MM.1S (cell line): ENCODE data around the gene PEAK1.
A peak's percentile ranks its signal among the peaks of the same experiment; 100 is the strongest.

ENCODE experiments used
- DNase-seq: peaks from one replicate; pipeline ENCODE4 v3.0.0-alpha.2; 2015
- H2AFZ ChIP-seq: fragments of 300-600 bp; sonication (generic); 2 replicates; pipeline ENCODE4 v1.6.0; 2016; ENCODE audit warnings: antibody characterized with exemption, low read length
- H3F3A ChIP-seq: fragments of 300-600 bp; sonication (generic); 2 replicates; pipeline ENCODE4 v1.6.1; 2016; ENCODE audit warnings: mild to moderate bottlenecking, antibody characterized with exemption, low read length, moderate library complexity, mixed read lengths; ENCODE audit not compliant: insufficient read depth
- H3K27ac ChIP-seq: fragments of 300-600 bp; sonication (generic); 2 replicates; pipeline ENCODE4 v1.5.1; 2016; ENCODE audit warnings: mild to moderate bottlenecking, low read length
- H3K27me3 ChIP-seq: fragments of 300-600 bp; sonication (generic); replicated peaks from 2 replicates; pipeline ENCODE4 v1.6.0; 2016; ENCODE audit warnings: low read length; ENCODE audit not compliant: insufficient read depth
- H3K36me3 ChIP-seq: fragments of 300-600 bp; sonication (generic); replicated peaks from 2 replicates; pipeline ENCODE4 v1.6.1; 2016; ENCODE audit warnings: mild to moderate bottlenecking, low read length, mixed read lengths; ENCODE audit not compliant: insufficient read depth
- H3K4me1 ChIP-seq: fragments of 300-600 bp; sonication (generic); 2 replicates; pipeline ENCODE4 v1.6.1; 2016; ENCODE audit warnings: low read length, mixed read lengths
- H3K4me2 ChIP-seq: fragments of 300-600 bp; sonication (generic); 2 replicates; pipeline ENCODE4 v1.6.0; 2016; ENCODE audit warnings: low read depth, low read length
- H3K4me3 ChIP-seq: fragments of 300-600 bp; sonication (generic); 2 replicates; pipeline ENCODE4 v1.5.1; 2016; ENCODE audit warnings: low read length, mixed read lengths
- H3K79me2 ChIP-seq: fragments of 300-600 bp; sonication (generic); 2 replicates; pipeline ENCODE4 v1.6.1; 2016; ENCODE audit warnings: mixed run types, low read length, mixed read lengths
- H3K9ac ChIP-seq: fragments of 300-600 bp; sonication (generic); 2 replicates; pipeline ENCODE4 v1.6.1; 2016; ENCODE audit warnings: low read length, mixed read lengths
- H3K9me2 ChIP-seq: fragments of 300-600 bp; sonication (generic); replicated peaks from 2 replicates; pipeline ENCODE4 v1.6.1; 2016; ENCODE audit warnings: mild to moderate bottlenecking, low read length, mixed read lengths; ENCODE audit not compliant: insufficient read depth
- H3K9me3 ChIP-seq: fragments of 300-600 bp; sonication (generic); replicated peaks from 2 replicates; pipeline ENCODE4 v1.6.1; 2016; ENCODE audit warnings: mild to moderate bottlenecking, low read length, mixed read lengths; ENCODE audit not compliant: insufficient read depth
- H4K20me1 ChIP-seq: fragments of 300-600 bp; sonication (generic); 2 replicates; pipeline ENCODE4 v1.6.1; 2016; ENCODE audit warnings: mild to moderate bottlenecking, low read length, moderate library complexity, mixed read lengths; ENCODE audit not compliant: insufficient read depth
- EZH2 ChIP-seq: fragments of 300-600 bp; sonication (generic); optimal IDR thresholded peaks from 2 replicates; pipeline ENCODE3; 2017; ENCODE audit warnings: low read depth, mild to moderate bottlenecking, antibody characterized with exemption, low read length, mixed read lengths
- EZH2phosphoT487 ChIP-seq: fragments of 300-600 bp; sonication (generic); IDR thresholded peaks from 2 replicates; pipeline ENCODE4 v1.6.1; 2018; ENCODE audit warnings: antibody characterized with exemption, low read length
- TF ChIP-seq, protein P1 (sequence below): fragments of 300-600 bp; sonication (generic); IDR thresholded peaks from 2 replicates; pipeline ENCODE4 v1.5.1; 2016; ENCODE audit warnings: antibody characterized with exemption, low read length, mixed read lengths

PEAK1 gene

DNA sequence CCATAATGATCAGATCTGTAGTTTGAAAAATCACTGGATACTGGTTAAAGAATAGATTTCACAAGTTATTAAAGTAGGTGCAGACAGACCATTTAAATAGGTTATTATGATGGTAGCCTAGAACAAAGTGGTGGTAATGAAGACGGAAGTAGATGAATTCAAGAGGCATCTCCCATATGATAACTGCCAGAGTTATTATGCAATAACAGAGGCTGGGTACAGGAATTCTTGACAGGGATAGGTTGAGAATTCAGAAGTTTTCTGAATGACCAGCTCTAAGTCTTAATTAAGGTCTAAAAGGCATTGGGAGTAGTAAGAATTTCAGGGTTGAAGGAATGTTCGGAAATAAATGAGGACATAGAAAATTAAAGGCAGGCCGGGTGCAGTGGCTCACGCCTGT is 108.9 kb downstream of the PEAK1 start:
- Histone ChIP-seq H3K36me3 (no peaks in the 10 kb centered on the region), H3K27ac (peak overlapping the region; percentile 50; the same call in 1 of the 2 replicates), H4K20me1 (no peaks in the 10 kb centered on the region), H3K9me3 (no peaks in the 10 kb centered on the region), H3K79me2 (no peaks in the 10 kb centered on the region; the same call in 1 of the 2 replicates), H3K9me2 (no peaks in the 10 kb centered on the region), H3F3A (peaks cover 11% of the 10 kb centered on the region), H3K4me2 (0 out of 2 replicates have a peak overlapping the region, but pooled peaks have one; percentile 19), H2AFZ (no peak overlapping the region), H3K27me3 (no peaks in the 10 kb centered on the region), H3K4me3 (no peak overlapping the region), H3K4me1 (peaks cover 41% of the 10 kb centered on the region), H3K9ac (no peak overlapping the region)
- no peak for DNase-seq
- TF ChIP-seq EZH2 (no peak), EZH2phosphoT487 (no peak)

DNA sequence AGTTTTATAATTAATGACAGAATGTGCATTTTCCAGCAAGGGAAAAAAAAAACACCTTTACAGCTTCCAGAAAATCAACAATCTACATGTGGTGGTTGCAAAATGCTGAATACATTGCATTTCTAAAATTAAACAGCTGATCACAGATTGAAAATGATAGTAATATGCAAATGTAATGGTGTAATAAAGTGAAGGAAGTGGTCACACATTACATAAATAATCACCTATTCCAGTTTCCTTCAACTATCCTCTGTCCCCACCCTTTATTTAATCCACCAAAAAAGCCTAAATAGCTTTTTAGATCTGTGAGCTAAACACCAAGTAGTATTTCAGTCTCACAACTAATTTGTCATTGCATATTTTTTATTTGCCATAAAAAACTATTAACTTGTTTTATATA is 110.5 kb downstream of the PEAK1 start:
- H3K9me3 ChIP-seq = no peaks in the 10 kb centered on the region
- no peak overlapping the region for H3K9ac ChIP-seq
- peak overlapping the region; percentile 12; the same call in 1 of the 2 replicates for H3K4me2 ChIP-seq
- H3K4me1 ChIP-seq = peaks cover 41% of the 10 kb centered on the region
- H3K4me3 ChIP-seq = no peak overlapping the region
- TF ChIP-seq EZH2phosphoT487 (no peak), EZH2 (no peak)
- TF ChIP-seq, protein P1, sequence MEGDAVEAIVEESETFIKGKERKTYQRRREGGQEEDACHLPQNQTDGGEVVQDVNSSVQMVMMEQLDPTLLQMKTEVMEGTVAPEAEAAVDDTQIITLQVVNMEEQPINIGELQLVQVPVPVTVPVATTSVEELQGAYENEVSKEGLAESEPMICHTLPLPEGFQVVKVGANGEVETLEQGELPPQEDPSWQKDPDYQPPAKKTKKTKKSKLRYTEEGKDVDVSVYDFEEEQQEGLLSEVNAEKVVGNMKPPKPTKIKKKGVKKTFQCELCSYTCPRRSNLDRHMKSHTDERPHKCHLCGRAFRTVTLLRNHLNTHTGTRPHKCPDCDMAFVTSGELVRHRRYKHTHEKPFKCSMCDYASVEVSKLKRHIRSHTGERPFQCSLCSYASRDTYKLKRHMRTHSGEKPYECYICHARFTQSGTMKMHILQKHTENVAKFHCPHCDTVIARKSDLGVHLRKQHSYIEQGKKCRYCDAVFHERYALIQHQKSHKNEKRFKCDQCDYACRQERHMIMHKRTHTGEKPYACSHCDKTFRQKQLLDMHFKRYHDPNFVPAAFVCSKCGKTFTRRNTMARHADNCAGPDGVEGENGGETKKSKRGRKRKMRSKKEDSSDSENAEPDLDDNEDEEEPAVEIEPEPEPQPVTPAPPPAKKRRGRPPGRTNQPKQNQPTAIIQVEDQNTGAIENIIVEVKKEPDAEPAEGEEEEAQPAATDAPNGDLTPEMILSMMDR = no peak
- no peaks in the 10 kb centered on the region for H3K27me3 ChIP-seq
- no peaks in the 10 kb centered on the region for H4K20me1 ChIP-seq
- peaks cover 11% of the 10 kb centered on the region for H3F3A ChIP-seq
- no peaks in the 10 kb centered on the region for H3K36me3 ChIP-seq
- no peak for DNase-seq
- no peak overlapping the region; the same call in 1 of the 2 replicates for H3K27ac ChIP-seq
- H2AFZ ChIP-seq = no peak overlapping the region
- H3K79me2 ChIP-seq = no peaks in the 10 kb centered on the region; the same call in 1 of the 2 replicates
- no peaks in the 10 kb centered on the region for H3K9me2 ChIP-seq

DNA sequence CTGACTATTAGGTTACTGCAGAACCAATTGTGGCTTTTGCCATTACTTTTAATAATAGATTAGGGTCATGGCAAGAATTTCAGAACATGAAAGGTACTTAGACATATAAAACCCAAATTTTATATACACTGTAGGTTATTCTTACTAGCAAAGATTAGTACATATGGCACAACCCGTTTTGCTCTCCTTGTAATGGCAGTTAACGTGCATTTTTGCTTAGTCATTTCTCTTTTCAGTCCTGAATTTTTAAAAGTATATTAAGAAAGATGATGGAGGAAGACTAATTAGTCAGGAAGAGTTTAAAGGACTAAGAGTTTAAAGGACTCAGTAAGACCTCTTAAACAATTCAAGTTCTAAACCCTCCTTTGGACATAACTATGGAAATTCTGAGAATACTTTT is 114.0 kb downstream of the PEAK1 start:
- TF ChIP-seq EZH2phosphoT487 (no peak), EZH2 (no peak)
- TF ChIP-seq, protein P1 = no peak
- peaks cover 27% of the 10 kb centered on the region for H3K4me1 ChIP-seq
- H3K79me2 ChIP-seq = no peaks in the 10 kb centered on the region; the same call in 1 of the 2 replicates
- H3K27ac ChIP-seq = no peak overlapping the region
- H3K27me3 ChIP-seq = no peaks in the 10 kb centered on the region
- DNase-seq = no peak
- H3K36me3 ChIP-seq = no peaks in the 10 kb centered on the region
- no peak overlapping the region for H3K4me3 ChIP-seq
- H3K9me2 ChIP-seq = no peaks in the 10 kb centered on the region
- no peaks in the 10 kb centered on the region for H3K9me3 ChIP-seq
- no peak overlapping the region for H2AFZ ChIP-seq
- no peak overlapping the region for H3K4me2 ChIP-seq
- H3K9ac ChIP-seq = no peak overlapping the region
- no peaks in the 10 kb centered on the region for H4K20me1 ChIP-seq
- H3F3A ChIP-seq = peaks cover 11% of the 10 kb centered on the region

DNA sequence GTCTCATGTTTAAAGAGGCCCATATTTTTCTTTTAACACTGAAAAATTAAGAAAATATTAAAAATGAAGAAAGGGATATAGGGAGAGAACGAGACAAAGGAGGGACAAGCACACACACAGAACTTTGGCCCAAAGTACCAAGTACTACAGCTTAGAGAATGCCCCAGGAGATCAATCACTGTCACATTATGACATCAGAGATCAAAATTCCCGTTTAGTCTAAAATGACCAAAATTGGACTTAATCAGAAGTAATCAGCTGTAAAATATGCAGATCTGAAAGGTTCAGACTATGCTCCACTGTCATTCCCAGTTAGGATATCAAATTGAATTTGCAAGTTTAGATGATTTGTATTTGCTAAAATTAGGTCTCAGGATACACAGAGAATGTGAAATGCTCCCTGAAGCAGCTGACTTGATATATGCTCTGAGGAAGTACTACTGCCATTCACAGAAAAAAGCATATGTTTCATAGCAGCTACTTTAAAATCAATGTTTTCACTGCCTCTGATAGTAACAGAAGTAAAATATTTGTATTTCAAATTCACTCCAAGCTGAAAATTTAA is 123.0 kb downstream of the PEAK1 start:
- Histone ChIP-seq H3K9me2 (no peaks in the 10 kb centered on the region), H3K4me1 (no peaks in the 10 kb centered on the region), H3K9ac (no peak overlapping the region), H3K27me3 (no peaks in the 10 kb centered on the region), H3F3A (no peaks in the 10 kb centered on the region), H3K36me3 (no peaks in the 10 kb centered on the region), H3K4me3 (no peak overlapping the region), H3K27ac (no peak overlapping the region), H4K20me1 (no peaks in the 10 kb centered on the region), H2AFZ (no peak overlapping the region), H3K9me3 (no peaks in the 10 kb centered on the region), H3K4me2 (no peak overlapping the region), H3K79me2 (no peaks in the 10 kb centered on the region)
- DNase-seq = no peak
- no peak for TF ChIP-seq EZH2phosphoT487
- TF ChIP-seq EZH2 = no peak
- TF ChIP-seq, protein P1 = no peak
